ENCODE data around the gene HELZ2.

The HELZ2 gene

GRCh38 chr20:63552481-63553249 is 21.4 kb downstream of the HELZ2 start:
- peak overlapping the region; percentile 63 for H3K27ac ChIP-seq
- ChIA-PET CTCF (interaction anchor here (0.6 to 1.8 kb wide), 5 partner anchors 15 to 953 kb away, joined by 3 to 9 read pairs (median 7); no protein-coding TSS in a partner anchor), POLR2A (ENCODE audit: low non-redundant PET) (interaction anchor here (0.8 to 1.2 kb wide), 4 partner anchors 9 to 15 kb away, joined by 3 to 8 read pairs (median 4); no protein-coding TSS in a partner anchor)
- TF ChIP-seq CTCF (conservative IDR thresholded peaks at IDR 0.05; ENCODE audit: low read depth) = no peak
- DNase-seq (ENCODE audit: low spot score) = no peak

- ChIA-PET CTCF (interaction anchor here (1.2 to 1.4 kb wide), 2 partner anchors 12 to 13 kb away, joined by 4 to 6 read pairs; no protein-coding TSS in a partner anchor), POLR2A (ENCODE audit: low non-redundant PET) (no interaction called here)
- no peak for TF ChIP-seq CTCF (conservative IDR thresholded peaks at IDR 0.05; ENCODE audit: low read depth)
- H3K27ac ChIP-seq = peak overlapping the region; percentile 63; the same call in 1 of the 2 replicates
- no peak for DNase-seq (ENCODE audit: low spot score)
Observed at GRCh38 chr20:63551068-63551467, 23.0 kb downstream of the HELZ2 start.

- POLR2A ChIA-PET (ENCODE audit: low non-redundant PET) = no interaction called here
- DNase-seq (ENCODE audit: low spot score) = no peak
- CTCF ChIA-PET = no interaction called here
- no peak overlapping the region for H3K27ac ChIP-seq
- TF ChIP-seq CTCF (conservative IDR thresholded peaks at IDR 0.05; ENCODE audit: low read depth) = no peak
Observed at GRCh38 chr20:63549679-63550282, 24.3 kb downstream of the HELZ2 start.

- CTCF ChIA-PET = no interaction called here
- POLR2A ChIA-PET (ENCODE audit: low non-redundant PET) = no interaction called here
- DNase-seq (ENCODE audit: low spot score) = no peak
- TF ChIP-seq CTCF (conservative IDR thresholded peaks at IDR 0.05; ENCODE audit: low read depth) = no peak
- no peak overlapping the region for H3K27ac ChIP-seq
Observed at GRCh38 chr20:63549019-63549418, 25.0 kb downstream of the HELZ2 start.

GRCh38 chr20:63548542-63548941 is 25.5 kb downstream of the HELZ2 start:
- TF ChIP-seq CTCF (conservative IDR thresholded peaks at IDR 0.05; ENCODE audit: low read depth) = no peak
- CTCF ChIA-PET = no interaction called here
- no peak overlapping the region for H3K27ac ChIP-seq
- DNase-seq (ENCODE audit: low spot score) = no peak
- POLR2A ChIA-PET (ENCODE audit: low non-redundant PET) = no interaction called here

GRCh38 chr20:63547725-63548480 is 26.1 kb downstream of the HELZ2 start, which contains the start of gene SRMS:
TSS of gene SRMS (minus strand) at chr20:63547749. CDS start at chr20:63547463, 286 bp downstream.
- POLR2A ChIA-PET (ENCODE audit: low non-redundant PET) = no interaction called here
- no peak for TF ChIP-seq CTCF (conservative IDR thresholded peaks at IDR 0.05; ENCODE audit: low read depth)

More at GRCh38 chr20:63547725-63548480, 26.1 kb downstream of the HELZ2 start, which contains the start of gene SRMS:
- CTCF ChIA-PET = interaction anchor here (0.6 kb wide), 1 partner anchor 28 kb away, joined by 4 read pairs; no protein-coding TSS in a partner anchor
- no peak for DNase-seq (ENCODE audit: low spot score)
- peak within 1 kb of the TSS; percentile 79 for H3K27ac ChIP-seq
